Stimulated activated CD4-positive, alpha-beta T cell treated with anti-CD3 and anti-CD28 coated beads, TNF-alpha, amount 100 ng/mL, for 1 hour (primary cell): Measurements from ENCODE around the gene GRIA4.

Experiments used
- DNase-seq, 3 donors: peaks; one replicate each; pipeline ENCODE4 v3.0.0-alpha.2; 2020; ENCODE audit warnings: low read depth in 3 of 3, low spot score in 1 of 3

The GRIA4 gene

GRCh38 chr11:105609832-105610781, at the start of gene GRIA4:
Gene GRIA4 (plus strand): TSS chr11:105610073. CDS start chr11:105610998, 925 bp downstream.
- no peak for DNase-seq

DNA sequence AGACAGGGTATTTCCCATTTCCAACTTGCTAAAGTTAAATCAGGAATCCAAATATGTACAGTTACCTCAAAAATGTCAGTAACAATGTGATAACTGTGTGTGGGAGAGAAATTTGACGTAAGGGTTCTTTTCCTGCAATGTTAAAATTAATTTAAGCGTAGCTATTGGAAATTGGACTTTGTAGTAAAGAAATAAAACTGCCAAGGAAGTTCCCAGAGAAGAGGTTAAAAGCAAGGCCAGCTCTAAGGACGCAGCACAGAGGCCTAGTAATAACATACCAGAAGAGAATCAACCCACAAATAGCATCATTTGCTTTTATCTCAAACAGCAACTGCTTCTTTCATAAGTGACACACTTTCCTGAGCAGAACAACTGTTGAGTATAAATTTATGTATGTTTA, 36.8 kb upstream of the GRIA4 start:
- no peak for DNase-seq

- DNase-seq = no peak
Measured at GRCh38 chr11:105574974-105575373, 34.9 kb upstream of the GRIA4 start.

DNA sequence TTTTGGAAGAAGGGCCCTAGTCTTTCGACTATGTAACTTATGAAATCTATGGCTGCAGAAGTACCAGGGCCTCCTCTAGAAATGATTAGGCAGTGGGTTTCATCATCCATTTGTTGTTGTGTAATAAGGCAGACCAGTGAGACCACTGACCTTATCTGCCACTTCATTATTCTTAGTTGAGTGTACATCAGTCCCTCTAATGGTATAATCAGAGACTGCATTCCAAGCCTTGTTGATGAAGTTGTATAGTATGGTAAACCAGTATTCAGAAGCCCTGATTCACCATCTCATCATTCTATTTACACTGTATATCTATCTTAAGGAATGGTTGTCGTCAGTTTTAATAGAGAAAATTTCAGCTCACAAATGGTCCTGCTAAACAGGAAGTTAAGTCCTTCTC, 32.2 kb upstream of the GRIA4 start:
- DNase-seq = no peak

DNA sequence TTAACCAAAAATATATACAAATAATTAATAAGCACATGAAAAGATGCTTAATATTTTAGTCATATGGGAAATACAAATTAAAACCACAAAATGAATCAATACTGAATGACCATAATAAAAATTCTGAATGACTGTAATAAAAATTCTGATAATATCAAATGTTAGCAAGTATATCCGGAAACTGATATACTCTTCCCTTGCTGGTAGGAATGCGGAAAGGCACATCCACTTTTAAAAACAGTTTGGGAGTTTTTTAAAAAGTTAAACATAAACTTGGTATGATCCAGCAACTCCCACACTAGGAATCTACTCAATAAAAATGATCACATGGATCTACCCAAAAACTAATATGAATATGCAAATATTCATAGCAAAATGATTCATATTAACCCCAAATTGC, 30.8 kb upstream of the GRIA4 start:
- DNase-seq = no peak

GRCh38 chr11:105582497-105582896, 27.4 kb upstream of the GRIA4 start:
- no peak for DNase-seq

DNA sequence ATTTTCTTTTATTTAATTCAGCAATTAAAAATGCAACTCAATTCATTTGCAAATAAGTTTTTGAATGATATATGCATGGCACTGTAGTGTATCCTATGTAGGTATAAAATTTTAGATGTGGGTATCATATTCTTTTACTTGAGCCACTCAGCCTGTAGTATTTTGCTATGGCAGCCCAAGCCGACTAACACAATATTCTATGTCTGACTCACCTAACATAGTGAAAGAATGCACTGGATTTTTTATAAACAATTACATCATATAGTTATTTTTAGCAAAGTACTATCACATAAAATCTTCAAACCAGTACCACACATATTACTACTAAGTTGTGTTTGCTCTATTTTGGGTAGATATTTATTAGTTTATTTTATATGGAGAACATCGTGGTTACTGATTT, 21.9 kb upstream of the GRIA4 start:
- DNase-seq = no peak

DNA sequence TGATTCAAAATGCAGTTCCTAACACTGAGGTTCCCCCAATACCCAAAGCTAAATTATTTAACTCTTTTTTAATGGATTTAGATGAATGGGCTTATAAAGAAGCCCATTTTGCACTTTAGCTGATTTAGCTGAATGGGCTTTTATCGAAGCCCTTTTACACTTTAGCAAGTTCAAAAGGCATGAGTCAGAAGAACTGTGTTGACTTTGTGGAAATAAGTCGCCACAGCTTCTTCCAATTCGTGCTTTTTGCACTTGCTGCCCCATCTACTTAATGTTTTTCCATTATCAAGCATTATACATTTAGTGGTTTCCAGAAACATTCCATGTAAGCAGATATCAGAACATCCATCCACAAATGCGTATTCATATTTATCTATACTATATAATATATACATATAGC, 20.5 kb upstream of the GRIA4 start:
- no peak for DNase-seq

- DNase-seq = no peak
Measured at GRCh38 chr11:105592035-105592434, 17.8 kb upstream of the GRIA4 start.

DNA sequence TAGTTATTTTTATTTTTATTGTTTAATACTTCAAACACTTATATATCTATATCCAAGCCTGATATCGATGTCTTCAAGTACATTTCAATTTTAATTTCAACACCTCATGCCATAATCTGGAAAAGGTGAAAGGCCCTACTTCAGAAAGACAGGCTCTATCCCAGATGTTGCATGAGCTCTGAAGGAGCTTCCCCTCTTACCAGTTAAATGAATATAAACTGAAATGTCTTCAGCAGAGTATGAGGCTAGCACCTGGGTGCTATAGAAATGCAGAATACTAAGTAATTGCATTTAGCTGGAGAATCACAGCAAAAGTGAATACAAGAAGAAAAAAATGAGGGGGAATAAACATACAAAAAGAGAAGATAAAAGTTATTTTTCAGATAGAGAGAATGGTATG, 11.5 kb upstream of the GRIA4 start:
- DNase-seq = no peak

- no peak for DNase-seq
Measured at GRCh38 chr11:105603156-105603555, 6.7 kb upstream of the GRIA4 start.

GRCh38 chr11:105609341-105609781, 512 bp upstream of the GRIA4 start:
- DNase-seq = no peak

- no peak for DNase-seq
Measured at GRCh38 chr11:105610871-105611571, 1.1 kb downstream of the GRIA4 start.

DNA sequence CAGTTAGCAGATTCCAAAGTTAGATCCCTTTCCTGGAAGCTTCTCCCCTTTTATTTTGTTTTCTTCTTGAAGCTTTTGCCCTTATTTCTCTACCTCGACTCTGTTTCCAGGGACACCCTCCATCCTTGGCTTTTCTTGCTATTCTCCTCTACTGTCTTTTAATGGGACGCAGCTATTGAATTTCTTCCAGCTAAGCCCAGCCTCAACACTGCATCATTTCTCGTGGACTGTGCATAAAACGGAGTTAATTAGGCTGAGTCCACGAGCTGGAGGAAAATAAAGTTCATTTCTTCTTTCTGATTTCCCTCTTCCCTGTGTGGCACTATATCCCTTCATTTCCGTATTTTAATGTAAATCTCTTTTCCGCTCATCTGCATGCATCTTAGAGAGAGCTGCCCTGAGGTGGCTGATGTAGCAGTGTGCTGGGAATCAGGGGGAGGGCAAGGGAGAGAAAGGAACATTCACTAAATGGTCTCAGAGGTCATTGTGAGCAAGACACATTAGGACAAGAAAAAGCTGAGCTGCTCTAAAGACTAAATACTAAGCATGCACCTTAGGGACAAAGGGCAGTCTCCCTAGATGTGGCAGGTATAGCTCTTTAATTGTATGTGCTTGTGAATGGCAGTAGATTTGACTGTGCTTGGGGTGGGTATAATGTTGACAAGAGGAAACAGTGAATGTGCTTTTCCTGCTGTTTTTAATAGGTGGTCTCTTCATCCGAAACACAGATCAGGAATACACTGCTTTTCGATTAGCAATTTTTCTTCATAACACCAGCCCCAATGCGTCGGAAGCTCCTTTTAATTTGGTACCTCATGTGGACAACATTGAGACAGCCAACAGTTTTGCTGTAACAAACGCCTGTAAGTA, 1.9 kb downstream of the GRIA4 start:
- DNase-seq = no peak

DNA sequence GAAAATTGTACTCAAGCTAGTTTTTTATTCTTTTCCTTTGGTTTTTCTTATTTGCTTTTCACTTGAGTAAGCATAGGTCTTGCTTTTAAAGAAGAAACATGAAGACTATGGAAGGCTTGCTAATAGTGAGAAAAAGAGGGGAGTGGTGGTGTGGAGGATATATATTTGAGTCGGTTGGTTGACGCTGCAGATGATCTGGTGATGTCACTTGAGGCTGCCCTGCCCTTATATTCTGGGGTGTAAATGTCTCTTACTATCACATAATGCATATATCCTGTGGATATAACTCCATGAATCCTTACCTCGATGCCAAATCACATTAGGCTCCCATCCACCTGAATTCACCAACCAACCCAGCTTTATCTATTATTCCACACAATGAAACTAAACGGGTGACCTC, 2.9 kb downstream of the GRIA4 start:
- no peak for DNase-seq

GRCh38 chr11:105613183-105613582, 3.3 kb downstream of the GRIA4 start:
- DNase-seq = no peak

GRCh38 chr11:105618343-105618955, 8.6 kb downstream of the GRIA4 start:
- DNase-seq = no peak

GRCh38 chr11:105619556-105619955, 9.7 kb downstream of the GRIA4 start:
- no peak for DNase-seq

- no peak for DNase-seq
Measured at GRCh38 chr11:105622016-105622415, 12.1 kb downstream of the GRIA4 start.

GRCh38 chr11:105632316-105632715, 22.4 kb downstream of the GRIA4 start:
- DNase-seq = no peak

DNA sequence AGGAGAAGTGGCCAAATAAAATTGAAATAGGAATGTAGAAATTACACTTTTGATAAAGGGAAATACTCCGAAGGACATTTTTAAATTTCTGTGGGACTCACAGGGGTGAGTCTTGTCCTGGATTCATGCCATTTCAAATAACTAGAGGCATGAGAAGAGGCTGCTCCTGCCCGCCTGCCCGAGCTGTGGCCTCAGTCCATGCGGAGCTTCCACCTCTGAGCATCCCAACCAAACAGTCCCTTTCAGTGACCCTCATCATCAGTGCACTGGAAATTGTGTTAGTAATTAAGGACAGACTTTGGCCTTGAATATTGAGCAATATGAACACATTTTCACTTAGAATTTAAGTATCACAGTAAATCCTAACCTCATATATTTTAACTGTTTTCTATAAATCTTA, 25.6 kb downstream of the GRIA4 start:
- no peak for DNase-seq
